Activated naive CD8-positive, alpha-beta T cell (primary cell): Measurements from ENCODE around the gene CCND1.
A peak's percentile ranks its signal among the peaks of the same experiment; 100 is the strongest.

Experiments used
- H3K27ac Mint-ChIP-seq: one replicate; pipeline ENCODE4 v1.8.0; 2021; ENCODE audit warnings: mixed read lengths
- H3K27me3 Mint-ChIP-seq: one replicate; pipeline ENCODE4 v1.8.0; 2021; ENCODE audit warnings: mixed read lengths
- H3K36me3 Mint-ChIP-seq: one replicate; pipeline ENCODE4 v1.8.0; 2021; ENCODE audit warnings: mixed read lengths
- H3K4me1 Mint-ChIP-seq: one replicate; pipeline ENCODE4 v1.8.0; 2021; ENCODE audit warnings: low read depth, mixed read lengths
- H3K4me3 Mint-ChIP-seq: one replicate; pipeline ENCODE4 v1.8.0; 2021; ENCODE audit warnings: mild to moderate bottlenecking, mixed read lengths
- H3K9me3 Mint-ChIP-seq: one replicate; pipeline ENCODE4 v1.8.0; 2021; ENCODE audit warnings: low read depth, mixed read lengths

CCND1 gene

DNA sequence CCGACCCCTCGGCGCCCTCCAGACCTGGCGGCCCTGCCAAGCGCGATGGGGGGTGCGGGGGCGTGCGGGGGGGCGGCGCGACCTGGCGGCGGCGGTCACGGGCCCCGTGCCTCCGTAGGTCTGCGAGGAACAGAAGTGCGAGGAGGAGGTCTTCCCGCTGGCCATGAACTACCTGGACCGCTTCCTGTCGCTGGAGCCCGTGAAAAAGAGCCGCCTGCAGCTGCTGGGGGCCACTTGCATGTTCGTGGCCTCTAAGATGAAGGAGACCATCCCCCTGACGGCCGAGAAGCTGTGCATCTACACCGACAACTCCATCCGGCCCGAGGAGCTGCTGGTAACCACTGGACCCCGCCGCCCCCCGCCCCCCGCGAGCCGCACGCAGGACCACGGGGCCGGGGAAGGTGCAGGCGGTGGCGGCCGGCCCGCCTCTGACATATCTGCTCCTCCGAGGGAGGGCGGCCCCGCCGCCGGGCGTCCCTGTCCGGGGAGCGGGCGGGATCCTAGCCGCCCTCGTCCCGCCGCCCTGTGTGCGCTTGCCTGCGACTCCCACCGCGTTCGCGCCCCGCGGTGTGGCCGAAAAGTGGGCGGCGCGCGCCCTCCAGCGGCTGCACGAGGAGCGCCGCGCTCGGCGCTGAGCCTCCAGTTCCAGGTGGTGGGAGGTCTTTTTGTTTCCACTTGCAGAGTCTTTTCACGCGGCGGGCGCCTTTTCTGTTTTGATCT, 2.1 kb downstream of the CCND1 start:
- Mint-ChIP-seq H3K27ac (no peak overlapping the region), H3K36me3 (no peaks in the 10 kb centered on the region), H3K27me3 (peaks cover 5% of the 10 kb centered on the region), H3K4me3 (peak overlapping the region; percentile 70), H3K9me3 (no peaks in the 10 kb centered on the region), H3K4me1 (peaks cover 19% of the 10 kb centered on the region)

DNA sequence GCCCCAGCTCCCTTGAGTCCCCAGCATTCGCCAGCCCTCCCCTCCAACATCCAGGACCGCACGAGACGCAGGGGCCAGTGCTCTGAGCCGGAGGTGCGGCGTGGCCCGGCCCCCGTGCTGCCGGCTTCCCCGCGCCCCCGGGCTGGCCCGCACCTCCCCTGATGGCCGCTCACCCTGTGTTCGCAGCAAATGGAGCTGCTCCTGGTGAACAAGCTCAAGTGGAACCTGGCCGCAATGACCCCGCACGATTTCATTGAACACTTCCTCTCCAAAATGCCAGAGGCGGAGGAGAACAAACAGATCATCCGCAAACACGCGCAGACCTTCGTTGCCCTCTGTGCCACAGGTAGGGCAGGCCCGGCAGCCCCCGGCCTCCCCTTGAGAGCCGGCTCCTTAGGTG, 2.7 kb downstream of the CCND1 start:
- no peak overlapping the region for H3K27ac Mint-ChIP-seq
- peaks cover 3% of the 10 kb centered on the region for H3K27me3 Mint-ChIP-seq
- H3K4me3 Mint-ChIP-seq: peak overlapping the region; percentile 67
- H3K36me3 Mint-ChIP-seq: no peaks in the 10 kb centered on the region
- H3K9me3 Mint-ChIP-seq: no peaks in the 10 kb centered on the region
- H3K4me1 Mint-ChIP-seq: peaks cover 17% of the 10 kb centered on the region

DNA sequence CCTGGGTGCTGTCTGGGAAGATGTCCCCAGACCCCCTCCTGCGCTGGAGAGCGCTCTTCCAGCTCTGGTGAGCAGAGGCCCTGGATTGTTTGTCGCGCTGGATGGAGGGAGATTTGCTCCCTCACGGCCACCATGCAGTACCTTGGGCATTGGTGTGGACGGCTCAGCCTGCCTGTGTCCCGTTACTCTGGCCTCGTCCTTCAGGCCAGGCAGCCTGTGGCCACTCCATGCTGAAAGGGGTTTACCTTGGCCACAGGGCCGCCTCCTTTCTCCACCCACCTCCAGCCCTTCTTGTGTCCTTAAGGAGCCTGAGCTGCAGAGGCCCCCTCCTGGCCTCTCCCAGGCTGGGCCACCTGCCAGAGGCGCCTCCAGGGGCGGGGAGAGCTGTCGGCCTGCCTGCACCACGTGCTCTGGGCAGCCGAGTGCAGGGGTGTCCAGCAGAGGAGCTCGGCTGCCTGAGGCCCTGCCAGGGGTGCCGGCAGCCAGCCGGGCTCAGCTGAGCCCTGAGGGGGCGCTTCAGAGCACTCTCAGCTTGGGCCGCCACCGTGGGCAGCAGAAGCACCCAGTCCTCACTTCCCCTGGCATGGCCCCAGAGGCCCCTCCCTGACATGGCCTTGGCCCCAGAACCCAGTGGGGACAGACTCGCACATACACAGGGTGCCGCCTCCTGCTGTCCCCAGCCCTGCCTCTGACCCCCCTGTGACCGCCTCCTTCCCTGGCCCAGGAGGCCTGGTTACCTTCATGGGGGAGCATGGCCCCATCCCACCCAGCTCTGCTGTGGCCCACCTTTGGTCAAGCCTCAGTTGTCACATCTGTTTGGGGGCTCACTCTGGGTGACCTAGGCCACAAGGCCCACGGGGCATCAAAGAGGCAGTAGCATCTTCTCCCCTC, 3.4 kb downstream of the CCND1 start:
- Mint-ChIP-seq H3K27me3 (peaks cover 3% of the 10 kb centered on the region), H3K27ac (no peak overlapping the region), H3K4me1 (peaks cover 16% of the 10 kb centered on the region), H3K36me3 (no peaks in the 10 kb centered on the region), H3K9me3 (no peaks in the 10 kb centered on the region), H3K4me3 (peak overlapping the region; percentile 67)

DNA sequence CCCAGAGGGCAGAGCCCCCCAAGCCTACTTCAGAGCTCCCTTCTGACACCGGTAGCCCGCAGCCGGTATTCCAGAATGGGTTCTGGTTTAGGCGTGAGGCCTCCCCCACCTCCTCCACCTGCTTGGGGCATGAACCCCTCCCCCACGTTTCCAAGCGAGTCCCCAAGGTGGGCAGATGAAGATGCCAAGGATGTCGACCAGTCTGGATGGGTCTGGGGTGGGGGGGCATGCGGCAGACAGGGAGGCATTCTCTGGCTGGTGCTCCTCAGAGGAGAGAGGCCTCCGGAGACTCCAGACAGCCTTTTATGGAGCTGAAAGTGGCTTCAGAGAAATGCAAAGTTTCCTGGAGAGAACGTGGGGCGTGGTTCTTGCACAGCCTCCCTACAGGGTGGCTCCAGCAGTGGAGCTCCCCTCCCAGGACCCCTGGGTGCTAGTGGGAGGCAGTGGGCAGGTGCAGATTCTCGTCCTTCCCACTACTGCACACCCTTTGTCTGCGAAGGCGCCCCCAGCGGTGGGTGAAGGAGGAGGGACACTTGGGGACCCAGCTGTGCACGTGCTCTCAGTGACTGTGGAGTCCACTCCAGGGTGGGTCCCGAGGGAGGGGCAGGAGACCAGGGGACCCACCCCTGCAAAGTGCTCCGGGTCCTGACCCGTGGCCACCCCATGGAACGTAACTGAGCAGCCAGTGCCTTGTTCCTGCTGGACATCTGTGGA, 4.2 kb downstream of the CCND1 start:
- Mint-ChIP-seq H3K27me3 (peaks cover 3% of the 10 kb centered on the region), H3K4me3 (no peak overlapping the region), H3K36me3 (no peaks in the 10 kb centered on the region), H3K4me1 (peaks cover 10% of the 10 kb centered on the region), H3K9me3 (no peaks in the 10 kb centered on the region), H3K27ac (no peak overlapping the region)

DNA sequence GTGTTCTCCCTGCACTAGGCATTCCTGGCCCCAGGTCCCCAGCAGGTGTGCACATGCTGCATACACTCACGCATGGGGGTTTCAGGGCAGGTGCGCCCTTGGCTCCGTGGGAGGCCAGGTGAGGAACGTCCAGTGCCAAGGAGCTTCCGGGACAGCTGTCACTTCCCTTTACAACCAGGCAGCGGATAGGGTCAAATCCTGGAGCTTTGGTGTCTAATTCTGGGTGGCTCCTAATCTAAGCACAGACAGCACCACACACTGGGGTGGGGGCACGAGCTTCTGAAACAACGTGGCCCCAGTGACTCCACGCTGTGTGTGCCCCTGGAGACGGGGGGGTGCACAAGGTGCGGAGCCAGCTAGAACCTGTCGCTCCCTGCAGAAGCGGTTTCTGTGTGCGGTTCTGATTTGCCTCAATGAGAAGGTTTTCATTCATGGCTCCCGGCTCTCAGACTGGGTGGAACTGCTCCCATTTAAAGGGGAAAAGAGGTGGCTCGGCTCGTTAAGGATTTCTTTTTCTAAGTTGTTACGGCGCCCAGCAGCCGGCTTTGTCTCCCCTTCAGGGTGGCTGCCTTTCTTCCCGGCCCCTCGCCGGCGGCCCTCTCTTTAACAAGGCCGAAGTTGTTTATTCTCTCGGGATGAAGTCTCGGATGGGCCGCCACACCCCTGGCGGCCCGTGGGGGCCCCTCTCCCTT, 5.0 kb downstream of the CCND1 start:
- Mint-ChIP-seq H3K4me1 (peaks cover 4% of the 10 kb centered on the region), H3K27me3 (no peaks in the 10 kb centered on the region), H3K27ac (no peak overlapping the region), H3K9me3 (no peaks in the 10 kb centered on the region), H3K36me3 (no peaks in the 10 kb centered on the region), H3K4me3 (no peak overlapping the region)

DNA sequence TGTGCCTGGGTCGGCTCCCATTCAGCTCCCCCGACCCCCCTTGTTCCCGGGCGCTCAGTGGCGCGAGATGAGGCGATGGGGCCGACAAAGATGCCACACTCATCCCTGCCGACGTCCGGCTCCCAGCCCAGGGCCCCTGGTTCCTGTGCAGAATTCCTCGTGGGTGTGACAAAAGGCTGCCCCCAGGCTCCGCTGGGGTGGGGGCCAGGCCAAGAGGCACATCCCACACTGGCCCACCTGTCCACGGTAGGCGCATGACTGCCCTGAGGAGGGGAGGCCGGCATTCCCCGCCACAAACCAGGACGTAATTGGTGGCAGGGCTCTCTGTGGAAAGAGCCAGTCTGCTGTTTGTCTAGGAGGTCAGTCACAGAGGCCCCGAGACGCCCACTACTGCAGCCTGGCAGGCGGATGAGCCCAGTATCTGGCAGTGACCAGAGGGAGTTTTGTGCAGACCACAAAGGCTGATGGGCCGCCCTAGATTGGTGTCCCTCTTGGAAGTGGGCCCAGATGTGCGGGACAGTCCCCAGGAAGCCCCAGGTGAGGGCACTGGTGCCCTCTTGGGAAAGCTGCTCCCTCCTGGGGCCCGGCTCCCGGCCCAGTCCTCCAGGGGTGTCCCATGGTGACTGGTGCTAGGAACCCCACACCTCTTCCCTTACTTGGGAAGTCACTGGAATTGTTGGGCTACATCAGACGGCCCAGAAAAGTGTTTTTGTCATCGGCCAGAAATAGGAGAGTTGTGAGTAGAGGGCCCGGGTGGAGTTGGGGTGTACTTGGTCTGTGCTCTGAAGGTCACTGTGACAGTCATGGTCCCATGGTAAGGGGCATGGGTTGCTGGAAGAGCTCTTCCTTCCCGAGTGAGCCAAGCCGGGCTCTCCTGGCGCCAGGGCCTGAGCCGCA, 5.8 kb downstream of the CCND1 start:
- Mint-ChIP-seq H3K9me3 (no peaks in the 10 kb centered on the region), H3K4me3 (no peak overlapping the region), H3K27ac (no peak overlapping the region), H3K36me3 (no peaks in the 10 kb centered on the region), H3K27me3 (no peaks in the 10 kb centered on the region), H3K4me1 (no peaks in the 10 kb centered on the region)

DNA sequence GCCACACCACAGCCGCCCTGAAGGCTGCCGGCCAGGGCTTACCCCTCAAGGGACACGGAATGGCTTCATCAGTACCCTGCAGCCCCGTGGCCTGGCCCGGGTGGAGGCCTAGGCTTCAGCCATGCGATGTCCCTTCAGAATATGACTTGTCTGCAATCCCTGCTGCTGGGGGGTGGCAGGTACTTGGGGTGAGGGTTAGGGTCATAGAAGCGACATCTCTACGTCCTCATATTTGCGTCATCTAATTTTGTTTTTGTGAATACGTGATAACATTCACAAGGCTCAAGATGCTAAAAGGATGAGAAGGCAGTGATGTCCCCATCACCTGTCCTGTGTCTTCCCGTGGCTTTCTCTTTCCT, 6.4 kb downstream of the CCND1 start:
- no peaks in the 10 kb centered on the region for H3K27me3 Mint-ChIP-seq
- H3K27ac Mint-ChIP-seq: no peak overlapping the region
- no peaks in the 10 kb centered on the region for H3K4me1 Mint-ChIP-seq
- no peak overlapping the region for H3K4me3 Mint-ChIP-seq
- H3K36me3 Mint-ChIP-seq: no peaks in the 10 kb centered on the region
- H3K9me3 Mint-ChIP-seq: no peaks in the 10 kb centered on the region

DNA sequence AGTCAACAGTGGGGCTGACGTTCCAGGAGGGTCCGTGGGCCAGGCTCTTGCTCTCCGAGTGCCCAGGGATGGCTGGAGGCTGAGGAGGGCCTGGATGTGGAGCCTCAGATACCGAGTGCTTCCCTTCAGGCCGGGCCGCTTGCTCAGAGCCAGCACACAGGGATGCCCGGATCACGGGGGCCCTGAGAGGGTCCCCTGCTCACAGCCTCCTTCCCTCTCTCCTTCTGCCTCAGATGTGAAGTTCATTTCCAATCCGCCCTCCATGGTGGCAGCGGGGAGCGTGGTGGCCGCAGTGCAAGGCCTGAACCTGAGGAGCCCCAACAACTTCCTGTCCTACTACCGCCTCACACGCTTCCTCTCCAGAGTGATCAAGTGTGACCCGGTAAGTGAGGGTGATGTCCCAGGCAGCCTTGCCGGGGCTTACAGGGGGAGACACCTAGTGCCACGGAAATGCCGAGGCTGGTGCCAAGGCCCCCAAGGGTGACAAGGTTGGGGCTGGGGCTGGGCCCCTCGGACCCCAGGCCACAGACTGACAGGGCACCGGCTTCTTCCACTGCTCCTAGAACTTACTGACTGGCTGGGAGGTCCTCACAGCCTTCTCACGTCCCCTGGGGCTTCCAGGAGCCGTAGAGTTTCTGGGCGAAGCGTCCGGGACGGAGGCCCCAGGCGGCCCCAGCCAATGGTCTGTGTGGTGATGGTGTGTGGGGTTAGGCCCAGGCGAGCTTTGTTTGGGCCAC, 7.0 kb downstream of the CCND1 start:
- no peaks in the 10 kb centered on the region for H3K36me3 Mint-ChIP-seq
- H3K27ac Mint-ChIP-seq: no peak overlapping the region
- H3K9me3 Mint-ChIP-seq: no peaks in the 10 kb centered on the region
- no peak overlapping the region for H3K4me3 Mint-ChIP-seq
- H3K27me3 Mint-ChIP-seq: no peaks in the 10 kb centered on the region
- H3K4me1 Mint-ChIP-seq: no peaks in the 10 kb centered on the region

DNA sequence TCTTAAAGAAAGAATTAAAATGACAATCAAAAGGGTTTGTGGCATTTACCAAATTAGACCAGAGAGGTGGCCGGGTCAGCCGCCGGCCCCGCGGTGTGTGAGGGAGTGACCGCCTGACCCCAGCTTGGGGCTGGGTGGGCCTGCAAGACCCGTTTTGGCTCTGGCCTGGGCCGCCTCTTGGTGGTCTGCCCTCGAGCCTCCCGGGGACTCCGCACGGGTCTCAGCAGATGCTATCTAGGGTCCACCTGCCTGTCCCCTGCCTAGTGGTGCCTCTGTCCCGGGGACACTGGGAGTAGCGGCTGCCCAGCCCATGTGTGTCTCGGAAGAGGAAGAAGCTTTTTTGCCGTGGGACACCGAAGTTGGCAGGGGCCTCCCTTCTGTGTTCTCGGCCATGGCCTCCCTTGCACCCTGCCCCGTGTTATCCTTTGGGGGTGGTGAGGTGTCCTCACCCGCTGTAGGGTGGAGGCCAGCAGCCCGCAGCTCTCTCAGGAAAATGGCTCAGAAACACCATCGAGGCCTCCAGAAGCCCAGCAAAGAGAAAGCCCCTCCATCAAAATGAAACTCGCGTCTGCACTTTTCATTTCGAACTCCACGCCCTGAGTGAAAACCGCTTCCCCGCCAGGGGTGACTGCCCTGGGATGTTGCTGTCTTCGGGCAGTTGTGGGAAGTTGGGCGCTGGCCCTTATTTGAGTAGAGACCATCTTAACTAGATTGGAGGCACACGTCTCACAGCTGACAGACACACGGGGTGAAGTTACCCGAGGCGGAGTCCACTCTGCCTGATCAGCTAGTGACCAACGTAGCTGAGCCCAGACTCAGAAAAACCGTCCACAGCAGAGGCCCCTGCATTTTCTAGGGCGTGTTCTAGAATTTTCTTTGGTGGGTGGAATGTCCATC, 8.0 kb downstream of the CCND1 start:
- Mint-ChIP-seq H3K27ac (no peak overlapping the region), H3K36me3 (peaks cover 2% of the 10 kb centered on the region), H3K4me3 (no peak overlapping the region), H3K27me3 (no peaks in the 10 kb centered on the region), H3K9me3 (no peaks in the 10 kb centered on the region), H3K4me1 (no peaks in the 10 kb centered on the region)

DNA sequence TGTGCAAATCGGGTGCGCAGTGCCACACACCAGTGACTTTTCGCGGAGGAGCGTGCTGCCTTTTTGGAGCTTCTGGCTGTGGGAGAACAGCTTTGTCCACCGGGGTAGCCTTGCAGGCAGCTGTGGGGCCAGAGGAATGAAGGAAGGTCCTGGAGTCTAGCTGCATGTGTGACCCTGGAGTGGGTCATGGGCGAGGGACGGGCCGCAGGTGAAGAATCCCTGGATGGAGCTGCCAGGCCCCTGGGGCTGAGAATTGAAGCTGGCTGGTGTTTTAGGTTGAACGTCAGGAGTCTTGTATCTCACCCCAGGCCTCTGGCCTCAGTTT, 8.6 kb downstream of the CCND1 start:
- Mint-ChIP-seq H3K27me3 (no peaks in the 10 kb centered on the region), H3K4me1 (no peaks in the 10 kb centered on the region), H3K36me3 (peaks cover 2% of the 10 kb centered on the region), H3K4me3 (no peak overlapping the region), H3K27ac (no peak overlapping the region), H3K9me3 (no peaks in the 10 kb centered on the region)

DNA sequence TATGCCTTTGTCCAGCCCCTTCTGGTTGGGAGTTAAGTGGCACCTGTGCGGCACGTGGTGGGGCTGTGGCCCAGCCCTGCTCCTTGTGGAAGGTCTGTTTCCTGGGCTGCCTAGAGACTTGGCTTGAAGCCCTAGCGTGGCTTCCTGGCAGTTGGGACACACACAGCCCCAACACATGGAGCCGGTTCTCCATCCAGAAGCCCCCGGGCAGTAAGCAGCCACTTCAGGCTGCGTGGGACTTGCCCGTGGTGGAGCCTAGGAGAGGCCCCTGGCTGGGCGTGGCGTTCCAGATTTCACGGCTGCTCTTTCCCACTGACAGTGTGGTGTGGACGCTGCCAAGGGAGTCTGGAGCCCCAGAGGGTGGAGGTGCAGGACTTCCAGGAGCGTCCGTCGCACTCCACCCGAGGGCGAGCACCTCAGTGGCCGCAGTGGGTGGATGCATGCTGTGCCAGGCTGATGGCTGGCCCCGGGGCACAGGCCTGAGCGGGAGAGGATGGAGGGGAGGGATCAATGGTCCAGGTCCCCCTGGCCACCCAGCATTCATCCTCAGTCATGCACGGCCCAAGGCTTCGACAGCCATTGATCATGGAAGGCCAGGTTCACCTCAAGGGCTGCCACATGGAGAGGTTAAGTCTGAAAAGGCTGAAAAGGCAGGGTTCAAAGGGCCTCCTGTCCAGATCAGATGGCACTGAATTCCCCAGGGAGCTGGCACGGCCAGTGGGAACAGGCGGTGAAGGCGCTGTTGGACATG, 9.3 kb downstream of the CCND1 start:
- no peaks in the 10 kb centered on the region for H3K27me3 Mint-ChIP-seq
- no peaks in the 10 kb centered on the region for H3K4me1 Mint-ChIP-seq
- no peaks in the 10 kb centered on the region for H3K9me3 Mint-ChIP-seq
- no peak overlapping the region for H3K27ac Mint-ChIP-seq
- H3K36me3 Mint-ChIP-seq: peaks cover 2% of the 10 kb centered on the region
- no peak overlapping the region for H3K4me3 Mint-ChIP-seq

DNA sequence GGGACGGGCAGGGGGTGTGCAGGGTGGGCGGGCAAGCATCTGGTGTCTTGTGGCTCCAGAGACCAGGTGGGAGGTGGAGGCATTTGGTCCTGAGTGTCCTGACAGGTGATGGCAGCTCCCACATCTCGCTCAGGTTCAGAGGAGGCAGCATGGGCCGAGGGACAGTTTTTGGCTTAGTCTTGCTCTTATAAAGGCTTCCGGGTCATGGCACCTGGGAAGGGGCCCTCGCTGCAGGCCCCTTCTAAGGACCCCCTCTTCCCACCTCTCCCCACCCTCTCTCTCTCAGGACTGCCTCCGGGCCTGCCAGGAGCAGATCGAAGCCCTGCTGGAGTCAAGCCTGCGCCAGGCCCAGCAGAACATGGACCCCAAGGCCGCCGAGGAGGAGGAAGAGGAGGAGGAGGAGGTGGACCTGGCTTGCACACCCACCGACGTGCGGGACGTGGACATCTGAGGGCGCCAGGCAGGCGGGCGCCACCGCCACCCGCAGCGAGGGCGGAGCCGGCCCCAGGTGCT, 9.9 kb downstream of the CCND1 start:
- H3K4me3 Mint-ChIP-seq: no peak overlapping the region
- H3K4me1 Mint-ChIP-seq: no peaks in the 10 kb centered on the region
- H3K27me3 Mint-ChIP-seq: no peaks in the 10 kb centered on the region
- no peaks in the 10 kb centered on the region for H3K9me3 Mint-ChIP-seq
- peaks cover 2% of the 10 kb centered on the region for H3K36me3 Mint-ChIP-seq
- H3K27ac Mint-ChIP-seq: no peak overlapping the region
